K562 (cell line): Measurements from ENCODE around the gene SPINK4.

Experiments
- DEAF1 ChIP-seq: fragments of 450-650 bp; formaldehyde crosslinking; IDR thresholded peaks from 2 replicates; pipeline ENCODE4 v1.4.0; 2020; ENCODE audit warnings: mild to moderate bottlenecking, moderate library complexity
- HMG20B ChIP-seq: fragments of 250-450 bp; sonication (Bioruptor Pico); IDR thresholded peaks from 2 replicates; pipeline ENCODE4 v1.5.0; 2021; ENCODE audit warnings: mild to moderate bottlenecking
- KAT7 ChIP-seq: sonication (generic); formaldehyde crosslinking; IDR thresholded peaks from 2 replicates; pipeline ENCODE4 v1.8.0; 2022; ENCODE audit warnings: missing genetic modification reagents, mild to moderate bottlenecking, borderline replicate concordance
- NFIC ChIP-seq: fragments of 450-650 bp; IDR thresholded peaks from 2 replicates; pipeline ENCODE4 v1.6.1; 2017; ENCODE audit warnings: mild to moderate bottlenecking, inconsistent platforms
- PKNOX1 ChIP-seq: fragments of 450-650 bp; IDR thresholded peaks from 2 replicates; pipeline ENCODE4 v1.6.1; 2016
- RBM22 ChIP-seq: fragments of 200-400 bp; formaldehyde crosslinking; IDR thresholded peaks from 2 replicates; pipeline ENCODE4 v1.6.1; 2018; ENCODE audit warnings: low read length, low read depth; ENCODE audit not compliant: poor library complexity, severe bottlenecking
- SP2 ChIP-seq: IDR thresholded peaks from 2 replicates; pipeline ENCODE4 v1.6.1; 2011; ENCODE audit warnings: mild to moderate bottlenecking, low read depth, low read length, moderate library complexity; ENCODE audit not compliant: poor library complexity, severe bottlenecking; ENCODE audit errors: extremely low read depth
- XRCC5 ChIP-seq: fragments of 200-400 bp; formaldehyde crosslinking; IDR thresholded peaks from 2 replicates; pipeline ENCODE4 v1.6.1; 2017; ENCODE audit warnings: low read depth, mild to moderate bottlenecking, low read length
- ZNF263 ChIP-seq: sonication (generic); formaldehyde crosslinking; IDR thresholded peaks from 2 replicates; pipeline ENCODE4 v1.8.0; 2022; ENCODE audit warnings: mild to moderate bottlenecking, missing genetic modification reagents, borderline replicate concordance
- TF ChIP-seq, protein P1 (sequence below), 3 experiments: IDR thresholded peaks in 2 of 3; conservative IDR thresholded peaks in 1 of 3; 2 replicates each; pipeline ENCODE4 v1.5.1; 2011 to 2012; ENCODE audit warnings: low read length in 3 of 3, mild to moderate bottlenecking in 3 of 3, control low read depth in 2 of 3, improper control_type of control experiment in 1 of 3, inconsistent platforms in 1 of 3, low read depth in 1 of 3, mixed read lengths in 1 of 3, moderate library complexity in 1 of 3; ENCODE audit not compliant: insufficient read depth in 2 of 3

- TF ChIP-seq KAT7 (CRISPR knock-in tag) = no peak
- TF ChIP-seq, protein P1, sequence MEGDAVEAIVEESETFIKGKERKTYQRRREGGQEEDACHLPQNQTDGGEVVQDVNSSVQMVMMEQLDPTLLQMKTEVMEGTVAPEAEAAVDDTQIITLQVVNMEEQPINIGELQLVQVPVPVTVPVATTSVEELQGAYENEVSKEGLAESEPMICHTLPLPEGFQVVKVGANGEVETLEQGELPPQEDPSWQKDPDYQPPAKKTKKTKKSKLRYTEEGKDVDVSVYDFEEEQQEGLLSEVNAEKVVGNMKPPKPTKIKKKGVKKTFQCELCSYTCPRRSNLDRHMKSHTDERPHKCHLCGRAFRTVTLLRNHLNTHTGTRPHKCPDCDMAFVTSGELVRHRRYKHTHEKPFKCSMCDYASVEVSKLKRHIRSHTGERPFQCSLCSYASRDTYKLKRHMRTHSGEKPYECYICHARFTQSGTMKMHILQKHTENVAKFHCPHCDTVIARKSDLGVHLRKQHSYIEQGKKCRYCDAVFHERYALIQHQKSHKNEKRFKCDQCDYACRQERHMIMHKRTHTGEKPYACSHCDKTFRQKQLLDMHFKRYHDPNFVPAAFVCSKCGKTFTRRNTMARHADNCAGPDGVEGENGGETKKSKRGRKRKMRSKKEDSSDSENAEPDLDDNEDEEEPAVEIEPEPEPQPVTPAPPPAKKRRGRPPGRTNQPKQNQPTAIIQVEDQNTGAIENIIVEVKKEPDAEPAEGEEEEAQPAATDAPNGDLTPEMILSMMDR (IDR thresholded peaks at IDR 0.05 in 2 of 3, conservative IDR thresholded peaks at IDR 0.05 in 1 of 3; ENCODE audit: insufficient read depth in 2 of 3, low read depth in 1 of 3, low read length in 3 of 3) = no peak
- no peak for TF ChIP-seq DEAF1 (CRISPR knock-in tag)
- no peak for TF ChIP-seq ZNF263
- no peak for TF ChIP-seq RBM22
- TF ChIP-seq HMG20B (CRISPR knock-in tag) = no peak
- TF ChIP-seq NFIC = no peak
- no peak for TF ChIP-seq XRCC5
- no peak for TF ChIP-seq SP2
- no peak for TF ChIP-seq PKNOX1
Measured at GRCh38 chr9:33202018-33202417, 37.9 kb upstream of the SPINK4 start.
